MV-4-11 (cell line): Measurements from ENCODE around the gene RPS5.
"Not testable (repeated sequence)": the region's sequence is repeated elsewhere in the genome, so short reads cannot be mapped to it uniquely, and the experiment has no call there.

Experiments
- DNase-seq: peaks from one replicate; lab custom pipeline; 2025; lab: John Stamatoyannopoulos, UW

RPS5 gene

GRCh38 chr19:58406818-58407657 is 20.0 kb downstream of the RPS5 start:
- DNase-seq: no peak

- no peak for DNase-seq
Measured at GRCh38 chr19:58407658-58408151, 20.6 kb downstream of the RPS5 start.

GRCh38 chr19:58408152-58409009 is 21.3 kb downstream of the RPS5 start, which contains the start of gene ZNF584:
Gene ZNF584 (plus strand): TSS chr19:58408649. CDS start chr19:58409148, 499 bp downstream.
- peak; percentile 98 for DNase-seq

GRCh38 chr19:58409010-58409790 is 22.1 kb downstream of the RPS5 start:
- DNase-seq: peak; percentile 28

- no peak for DNase-seq
Measured at GRCh38 chr19:58416604-58417003, 29.5 kb downstream of the RPS5 start.

GRCh38 chr19:58417071-58417470 is 30.0 kb downstream of the RPS5 start:
- no peak for DNase-seq

GRCh38 chr19:58428617-58429016 is 41.5 kb downstream of the RPS5 start:
- no peak for DNase-seq

- no peak for DNase-seq
Measured at GRCh38 chr19:58429745-58430144, 42.7 kb downstream of the RPS5 start.

- DNase-seq: no peak
Measured at GRCh38 chr19:58434217-58434616, 47.1 kb downstream of the RPS5 start.

GRCh38 chr19:58439576-58440554 is 52.8 kb downstream of the RPS5 start, which contains the start of gene ZNF132:
Gene ZNF132 (minus strand): TSS chr19:58440153. CDS start chr19:58439821, 332 bp downstream.
- DNase-seq: peak; percentile 100

GRCh38 chr19:58440556-58440955 is 53.5 kb downstream of the RPS5 start:
- no peak for DNase-seq

- not testable (repeated sequence) for DNase-seq
Measured at GRCh38 chr19:58442986-58443385, 55.9 kb downstream of the RPS5 start.
